GM21367 (cell line): Measurements from ENCODE around the gene CXADR.
"Not testable (repeated sequence)": the region's sequence is repeated elsewhere in the genome, so short reads cannot be mapped to it uniquely, and the experiment has no call there.

Source experiments
- ATAC-seq: cut with Tn5 transposase; IDR thresholded peaks from one replicate; pipeline ENCODE4 v1.9.1; 2021; ENCODE audit not compliant: unreplicated experiment

Gene CXADR

GRCh38 chr21:17512253-17513213 is at the start of gene CXADR:
Gene CXADR, plus strand, starts transcription at chr21:17513043. Its CDS starts 87 bp downstream, at chr21:17513130.
- peak; percentile 84 for ATAC-seq

DNA sequence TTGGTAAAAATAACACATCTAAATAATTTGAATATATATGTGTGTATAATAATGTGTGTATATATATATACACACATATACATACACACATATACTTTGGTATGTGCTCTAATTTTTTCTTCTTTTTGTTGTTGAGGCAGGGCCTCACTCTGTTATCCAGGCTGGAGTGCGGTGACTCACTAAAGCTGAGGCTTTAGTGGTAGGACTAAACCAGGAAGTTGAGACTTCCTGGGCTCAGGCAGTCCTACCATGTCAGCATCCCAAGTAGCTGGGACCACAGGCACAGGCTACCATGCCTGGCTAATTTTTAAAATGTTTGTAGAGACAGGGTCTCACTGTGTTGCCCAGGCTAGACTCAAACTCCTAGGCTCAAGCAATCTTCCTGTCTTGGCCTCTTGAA is 46.7 kb upstream of the CXADR start:
- ATAC-seq = no peak

DNA sequence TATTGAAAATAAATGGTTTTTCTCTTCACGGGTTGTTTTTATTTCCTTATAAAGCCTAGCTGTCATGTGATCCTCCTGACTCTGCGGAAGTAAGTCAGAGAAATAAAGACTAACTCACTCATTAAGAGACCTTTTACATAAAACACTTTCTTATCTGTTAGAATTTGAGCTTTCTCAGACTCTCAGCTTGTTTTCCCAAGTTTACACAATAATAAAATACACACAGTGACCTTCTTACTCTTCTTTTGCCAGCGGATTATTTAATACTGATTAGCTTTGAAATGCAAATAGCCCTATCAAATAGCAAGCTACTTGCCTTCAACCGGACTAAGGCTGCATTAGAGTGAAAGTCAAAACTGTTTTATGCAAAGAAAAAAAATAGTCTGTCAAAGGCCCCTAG is 45.5 kb upstream of the CXADR start:
- ATAC-seq = no peak

DNA sequence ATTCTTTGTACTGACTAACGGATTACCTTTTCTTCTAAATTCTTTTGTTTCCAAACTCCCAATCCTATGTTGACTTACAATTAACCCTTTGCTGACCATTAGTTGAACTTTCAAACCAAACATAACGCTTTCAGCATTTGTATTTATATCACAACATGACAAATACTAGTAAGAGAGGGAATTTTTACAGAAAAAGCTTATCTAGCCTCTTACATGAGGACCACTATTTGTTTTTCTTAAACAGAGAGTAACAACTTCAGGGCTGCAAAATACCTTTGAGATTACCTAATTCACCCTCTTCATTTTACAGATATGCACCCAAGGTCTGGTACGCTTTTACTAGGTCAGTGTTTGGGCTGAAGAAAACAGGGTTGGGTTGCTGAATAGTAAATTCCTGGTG is 45.0 kb upstream of the CXADR start:
- ATAC-seq = no peak

GRCh38 chr21:17468698-17469097 is 44.1 kb upstream of the CXADR start:
- no peak for ATAC-seq

- no peak for ATAC-seq
Measured at GRCh38 chr21:17469727-17470126, 43.1 kb upstream of the CXADR start.

DNA sequence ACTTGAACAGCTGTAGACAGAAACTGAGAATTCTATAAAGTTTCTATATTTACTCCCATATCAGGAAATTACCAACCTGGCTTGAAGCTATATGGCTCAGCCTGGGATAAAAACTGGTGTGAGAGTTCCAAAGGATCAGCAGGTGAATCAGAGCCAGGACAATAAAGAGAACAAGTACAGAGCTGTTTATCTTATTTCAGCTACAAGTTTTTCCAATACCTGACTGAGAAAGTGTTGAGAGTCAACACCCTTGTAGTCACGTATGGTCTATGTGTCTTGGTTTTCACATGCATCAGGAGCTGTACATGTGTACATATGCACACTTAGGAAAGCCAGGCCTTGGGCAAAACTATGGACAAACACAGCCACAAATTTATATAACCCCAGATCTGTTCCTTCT is 40.7 kb upstream of the CXADR start:
- no peak for ATAC-seq

- no peak for ATAC-seq
Measured at GRCh38 chr21:17472592-17473271, 40.1 kb upstream of the CXADR start.

DNA sequence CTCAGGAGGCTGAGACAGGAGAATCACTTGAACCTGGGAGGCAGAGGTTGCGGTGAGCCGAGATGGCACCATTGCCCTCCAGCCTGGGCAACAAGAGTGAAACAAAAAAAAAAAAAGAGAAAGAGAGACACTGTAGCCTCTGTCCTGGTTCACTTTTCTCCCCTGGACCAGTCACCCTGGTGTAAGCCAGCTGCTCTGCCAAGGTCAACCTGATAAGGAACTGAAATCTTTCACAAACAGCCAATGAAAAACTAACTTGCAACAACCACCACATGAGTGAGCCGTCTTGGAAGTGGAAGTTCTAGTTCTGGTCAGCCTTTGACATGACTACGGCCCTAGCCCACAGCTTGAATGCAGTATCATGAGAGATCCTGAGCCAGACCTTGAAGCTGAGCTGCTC is 36.8 kb upstream of the CXADR start:
- ATAC-seq = peak; percentile 65

DNA sequence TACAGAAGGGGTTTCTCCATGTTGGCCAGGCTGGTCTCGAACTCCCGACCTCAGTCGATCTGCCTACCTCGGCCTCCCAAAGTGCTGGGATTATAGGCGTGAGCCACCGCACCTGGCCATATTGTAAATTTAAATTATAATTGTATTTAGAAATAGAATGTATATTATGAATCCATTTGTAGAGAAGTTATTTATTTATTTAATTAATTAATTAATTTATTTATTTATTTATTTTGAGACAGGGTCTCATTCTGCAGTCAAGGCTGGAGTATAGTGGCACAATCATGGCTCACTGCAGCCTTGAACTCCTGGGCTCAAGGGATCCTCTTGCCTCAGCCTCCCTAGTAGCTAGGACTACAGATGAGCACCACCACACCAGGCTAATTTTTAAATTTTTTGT is 34.7 kb upstream of the CXADR start:
- not testable (repeated sequence) for ATAC-seq

- no peak for ATAC-seq
Measured at GRCh38 chr21:17479606-17480005, 33.2 kb upstream of the CXADR start.

GRCh38 chr21:17482928-17483327 is 29.9 kb upstream of the CXADR start:
- ATAC-seq = no peak

DNA sequence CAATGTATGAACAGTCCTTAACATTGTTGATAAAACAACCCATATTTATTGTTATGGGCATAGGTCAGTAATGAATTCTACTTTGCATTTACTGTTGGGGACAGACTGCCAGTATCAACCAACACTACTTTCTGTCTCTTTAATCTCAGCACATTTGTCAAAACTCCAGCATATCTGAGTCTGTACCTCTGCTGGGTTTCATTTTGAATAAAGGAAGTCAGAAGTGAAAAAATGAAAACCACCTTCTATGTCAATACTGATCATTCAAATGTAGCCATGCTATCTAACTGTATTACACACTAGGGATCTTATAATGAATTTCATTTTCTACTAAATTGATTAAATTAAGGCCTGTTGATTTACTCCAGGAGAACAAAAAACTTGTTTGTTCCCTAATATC is 24.2 kb upstream of the CXADR start:
- ATAC-seq = peak; percentile 72

DNA sequence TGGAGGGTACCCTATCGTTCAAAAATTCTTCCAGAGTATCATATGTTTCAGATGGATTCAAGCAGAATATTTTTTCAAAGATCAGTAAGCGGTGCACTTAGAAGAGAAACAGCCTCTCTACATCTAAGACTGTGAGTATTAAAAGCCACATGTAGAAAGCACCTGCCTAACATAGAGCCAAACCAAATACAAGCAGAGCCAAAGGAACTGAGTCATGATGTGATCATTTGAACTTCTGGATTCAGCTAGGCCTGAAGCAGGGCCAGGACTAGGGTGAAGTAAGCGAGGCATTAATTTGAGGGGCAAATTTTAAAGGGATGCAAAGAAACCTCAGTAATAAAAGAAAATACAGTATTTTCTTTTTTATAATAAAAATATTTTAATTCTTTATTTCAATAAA is 23.3 kb upstream of the CXADR start:
- ATAC-seq = not testable (repeated sequence)

GRCh38 chr21:17491716-17492414 is 21.0 kb upstream of the CXADR start:
- ATAC-seq = no peak

DNA sequence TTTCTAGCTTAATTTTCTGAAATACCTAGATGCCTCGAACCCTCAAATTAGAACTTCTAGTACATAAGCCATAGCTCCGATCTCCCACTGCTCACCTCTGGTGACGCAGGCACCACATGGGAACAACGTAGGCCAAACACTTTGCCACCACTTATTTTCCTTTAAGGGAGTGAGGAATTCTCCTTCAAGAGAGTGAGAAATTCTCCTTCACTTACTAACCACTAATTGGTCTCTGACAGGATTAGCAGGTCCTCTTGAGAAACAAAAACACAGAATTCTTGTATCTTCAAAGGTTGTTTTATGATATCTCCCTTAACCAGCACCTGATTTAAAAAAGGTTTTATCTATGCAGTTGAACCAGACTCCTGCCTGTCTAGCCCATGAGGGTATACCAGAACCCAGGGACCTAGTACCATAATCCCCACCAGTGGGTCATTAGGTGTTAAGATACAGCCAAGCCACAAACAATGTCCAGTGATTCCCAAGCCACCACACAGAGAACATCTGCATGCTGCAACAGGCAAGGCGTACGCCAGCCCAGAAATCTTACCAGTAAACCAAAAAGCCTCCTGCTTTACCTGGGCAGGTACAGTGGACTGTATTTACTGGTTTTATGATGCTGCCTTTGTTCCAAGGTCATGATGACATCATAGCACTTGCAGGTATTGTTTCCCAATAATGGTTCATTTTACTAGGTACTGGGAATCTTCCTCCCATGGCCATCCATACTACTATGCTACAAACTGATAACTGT is 20.3 kb upstream of the CXADR start:
- no peak for ATAC-seq

DNA sequence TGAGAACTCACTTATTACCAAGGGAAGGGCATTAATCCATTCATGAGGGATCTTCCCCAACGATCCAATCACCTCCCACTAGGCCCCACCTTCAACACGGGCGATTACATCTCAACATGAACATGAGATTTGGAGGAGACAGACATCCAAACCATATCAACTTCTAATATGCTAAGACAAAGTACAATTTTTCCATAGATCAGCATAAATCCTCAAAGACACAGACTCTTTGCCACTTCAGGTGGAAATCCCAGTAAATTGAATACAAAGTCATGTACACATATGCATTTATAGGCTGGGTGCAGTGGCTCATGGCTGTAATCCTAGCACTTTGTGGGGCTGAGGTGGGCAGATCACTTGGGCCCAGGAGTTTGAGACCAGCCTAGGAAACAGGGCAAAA is 18.8 kb upstream of the CXADR start:
- no peak for ATAC-seq

GRCh38 chr21:17495680-17496079 is 17.2 kb upstream of the CXADR start:
- no peak for ATAC-seq

- ATAC-seq = no peak
Measured at GRCh38 chr21:17497316-17497715, 15.5 kb upstream of the CXADR start.

DNA sequence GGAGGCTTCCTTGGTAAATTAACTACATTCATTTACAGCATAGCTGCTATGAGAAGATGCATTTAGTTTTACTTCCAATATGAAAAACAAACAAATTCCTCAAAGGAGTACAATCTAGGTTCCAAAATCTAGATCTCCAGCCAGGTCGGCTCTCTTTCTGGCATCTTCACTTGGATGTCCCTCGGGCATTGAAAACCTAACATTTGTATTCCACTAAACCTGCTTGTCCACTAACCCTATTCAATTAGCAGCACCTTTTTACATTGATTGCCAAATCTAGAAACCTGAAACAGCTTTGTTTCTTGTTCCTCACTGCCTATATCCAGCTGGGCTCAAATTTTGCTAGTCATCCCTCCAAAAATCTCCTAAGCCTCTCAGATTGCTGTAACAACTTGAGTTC is 14.3 kb upstream of the CXADR start:
- ATAC-seq = no peak
